GM19025 (cell line): Measurements from ENCODE around the gene RNF175.

Source experiments
- ATAC-seq: cut with Tn5 transposase; IDR thresholded peaks from one replicate; pipeline ENCODE4 v1.9.1; 2021; ENCODE audit warnings: mild to moderate bottlenecking, low read depth, moderate library complexity; ENCODE audit not compliant: unreplicated experiment

Gene RNF175

DNA sequence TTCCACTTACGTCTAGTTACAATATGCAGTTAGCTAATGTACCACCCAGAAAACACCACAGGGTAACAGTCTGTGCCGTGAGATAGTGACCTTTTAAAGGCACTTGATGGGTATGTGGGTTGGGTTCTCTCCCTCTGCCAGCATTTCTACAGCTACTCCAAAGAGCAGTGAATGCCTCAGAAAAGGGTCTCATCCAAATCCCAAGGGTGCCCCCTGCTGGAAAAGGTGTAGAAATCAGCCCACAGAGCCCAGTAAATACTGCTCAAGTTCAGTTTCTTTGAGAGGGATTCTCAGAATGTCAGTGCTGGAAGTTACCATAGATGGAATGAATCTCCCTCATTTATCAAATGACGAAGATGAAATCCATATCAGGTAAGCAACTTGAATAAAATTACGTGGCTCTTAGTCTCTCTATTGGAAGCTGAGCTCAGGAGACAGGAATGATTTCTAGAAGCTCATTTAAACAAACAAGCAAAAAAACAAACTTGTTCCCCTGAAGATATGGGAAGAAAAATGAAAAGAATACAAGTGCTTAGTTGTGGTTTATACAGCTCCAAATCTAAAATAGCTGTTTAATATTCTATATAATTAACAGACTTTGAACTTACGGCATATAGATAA, 9.5 kb downstream of the RNF175 start:
- ATAC-seq, result no peak

DNA sequence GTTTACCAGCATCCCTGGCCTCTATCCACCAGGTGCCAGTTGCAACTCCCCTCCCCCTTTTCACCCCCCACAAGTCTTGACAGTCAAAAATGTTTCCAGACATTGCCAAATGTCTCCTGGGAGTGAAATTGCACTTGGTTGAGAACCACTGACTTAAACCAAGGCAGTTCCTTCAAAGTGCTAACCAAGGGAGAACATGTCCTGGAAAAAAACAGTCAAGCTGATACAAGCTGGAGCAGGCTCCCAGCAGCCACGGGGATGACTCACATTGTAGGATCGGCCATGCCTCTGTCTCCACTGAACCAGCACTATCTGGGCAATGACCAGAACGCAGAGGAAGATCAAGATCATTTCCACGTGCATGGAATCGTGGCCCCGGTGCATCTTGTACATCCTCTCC, 11.4 kb downstream of the RNF175 start:
- ATAC-seq, result no peak

DNA sequence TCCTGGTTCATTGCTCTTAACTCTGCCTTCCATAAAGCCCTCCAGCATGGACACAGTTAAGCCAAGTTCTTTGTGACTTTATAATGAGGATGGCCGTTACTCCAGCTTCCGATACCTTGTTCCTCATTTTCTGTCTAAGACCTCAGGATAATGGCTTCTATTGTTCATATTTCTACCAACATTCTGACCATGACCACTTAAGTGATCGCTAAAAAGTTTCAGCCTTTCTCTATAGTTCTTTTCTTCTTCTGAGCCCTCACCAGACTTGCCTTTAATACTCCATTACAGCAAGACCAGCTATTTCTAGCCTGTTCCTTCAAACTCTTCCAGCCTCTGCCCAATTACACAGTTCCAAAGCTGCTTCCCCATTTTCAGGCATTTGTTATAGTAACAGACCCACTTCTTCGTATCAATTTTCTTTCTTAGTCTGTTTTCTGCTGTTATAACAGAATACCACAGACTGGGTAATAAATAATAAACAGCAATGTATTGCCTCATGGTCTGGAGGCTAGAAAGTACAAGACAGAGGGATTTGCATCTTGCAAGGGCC, 12.3 kb downstream of the RNF175 start:
- ATAC-seq, result no peak

DNA sequence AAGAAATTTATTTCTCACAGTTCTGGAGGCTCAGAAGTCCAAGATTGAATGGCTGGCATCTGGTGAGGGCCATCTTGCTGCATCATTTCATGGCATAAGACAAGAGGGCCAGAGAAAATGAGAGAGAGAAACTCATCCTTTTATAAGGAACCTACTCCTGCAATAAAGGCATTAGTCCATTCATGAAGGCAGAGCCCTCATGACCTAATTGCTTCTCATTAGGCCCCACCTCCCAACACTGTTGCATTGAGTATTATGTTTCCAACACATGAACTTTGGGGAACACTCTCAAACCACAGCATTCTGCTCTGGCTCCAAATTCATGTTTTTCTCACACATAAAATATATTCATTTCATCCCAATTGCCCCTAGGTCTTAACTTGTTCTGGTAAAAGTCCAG, 14.2 kb downstream of the RNF175 start:
- no peak for ATAC-seq

DNA sequence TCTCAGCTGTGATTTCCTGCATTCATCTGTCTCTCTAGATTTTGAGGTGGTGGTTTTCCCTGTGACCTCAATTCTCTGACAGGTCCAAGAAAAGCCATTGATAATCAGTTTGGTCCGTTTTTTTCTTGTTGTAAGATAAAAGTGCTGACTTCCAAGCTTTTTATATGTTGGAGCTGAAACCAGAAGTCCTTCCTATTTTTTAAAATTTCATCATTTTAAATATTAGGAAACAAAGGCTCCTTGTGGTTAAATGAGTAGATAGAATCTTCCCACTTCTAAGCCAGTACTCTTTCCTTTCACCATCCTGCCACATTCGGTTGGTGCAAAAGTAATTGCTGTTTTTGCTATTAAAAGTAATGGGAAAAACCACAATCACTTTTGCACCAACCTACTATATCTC, 18.3 kb downstream of the RNF175 start:
- no peak for ATAC-seq

DNA sequence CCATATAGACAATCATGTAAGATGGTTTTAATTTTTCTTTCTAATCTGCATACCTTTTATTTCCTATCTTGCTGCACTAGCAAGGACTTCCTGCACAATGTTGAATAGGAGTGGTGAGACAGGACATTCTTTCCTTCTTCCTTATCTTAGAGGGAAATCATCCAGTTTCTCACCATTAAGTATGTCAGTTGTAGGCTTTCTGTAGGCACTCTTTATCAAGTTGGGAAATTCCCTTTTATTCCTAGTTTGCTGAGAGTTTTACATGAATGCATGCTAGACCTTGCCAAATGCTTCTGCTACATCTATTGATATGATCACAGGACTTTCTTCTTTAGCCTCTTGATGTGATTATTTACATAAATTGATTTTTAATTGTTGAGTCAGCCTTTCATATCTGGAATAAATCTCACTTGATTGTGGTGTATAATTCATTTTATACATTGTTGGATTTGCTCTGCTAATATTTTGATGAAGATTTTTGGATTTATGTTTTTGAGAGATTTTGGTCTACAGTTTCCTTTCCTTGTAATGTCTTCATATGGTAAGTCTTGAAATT, 23.8 kb downstream of the RNF175 start:
- no peak for ATAC-seq

DNA sequence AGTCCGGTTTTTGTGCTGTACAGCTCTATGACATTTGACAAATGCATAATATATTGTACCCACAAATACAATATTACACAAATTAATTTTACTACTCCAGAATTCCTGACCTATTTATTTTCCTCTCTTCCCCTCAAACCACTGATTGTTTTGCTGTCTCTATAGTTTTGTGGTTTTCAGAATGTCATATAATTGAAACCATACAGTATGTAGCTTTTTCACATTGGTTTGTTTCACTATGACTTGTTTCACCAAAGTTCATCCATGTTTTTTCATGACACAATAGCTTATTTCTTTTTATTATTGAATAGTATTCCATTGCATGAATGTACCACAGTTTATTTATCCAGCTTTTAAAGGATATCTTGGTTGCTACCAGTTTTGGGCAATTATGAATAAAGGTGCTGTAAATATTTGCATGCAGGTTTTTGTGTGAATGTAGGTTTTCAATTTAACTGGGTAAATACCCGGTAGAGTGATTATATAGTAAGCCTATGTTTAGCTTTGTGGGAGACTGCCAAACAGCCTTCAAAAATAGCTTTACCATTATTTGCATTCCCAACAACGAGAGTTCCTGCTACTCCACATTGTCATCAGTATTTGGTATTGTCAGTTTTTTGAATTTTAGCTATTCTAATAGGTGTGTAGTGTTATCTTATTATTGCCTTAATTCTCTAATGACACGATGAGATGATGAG, 25.9 kb downstream of the RNF175 start:
- ATAC-seq, result no peak

DNA sequence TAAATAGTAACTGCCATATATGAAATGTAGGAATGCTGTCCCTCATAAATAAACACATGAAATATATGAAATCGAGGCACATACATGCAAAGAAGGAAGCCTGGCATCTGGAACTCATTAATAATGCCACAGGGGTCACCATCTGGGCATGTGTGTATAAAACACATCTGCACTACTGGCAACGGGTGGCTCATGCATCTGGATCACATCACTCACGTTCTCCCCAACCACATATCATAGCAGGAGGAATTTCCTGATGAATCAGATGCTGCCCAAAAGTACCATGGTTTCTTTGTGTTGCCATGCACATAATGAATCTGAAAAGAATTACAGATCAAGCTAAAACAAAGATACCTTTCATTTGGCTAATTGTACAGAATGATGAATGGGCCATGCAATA, 28.6 kb downstream of the RNF175 start:
- no peak for ATAC-seq

DNA sequence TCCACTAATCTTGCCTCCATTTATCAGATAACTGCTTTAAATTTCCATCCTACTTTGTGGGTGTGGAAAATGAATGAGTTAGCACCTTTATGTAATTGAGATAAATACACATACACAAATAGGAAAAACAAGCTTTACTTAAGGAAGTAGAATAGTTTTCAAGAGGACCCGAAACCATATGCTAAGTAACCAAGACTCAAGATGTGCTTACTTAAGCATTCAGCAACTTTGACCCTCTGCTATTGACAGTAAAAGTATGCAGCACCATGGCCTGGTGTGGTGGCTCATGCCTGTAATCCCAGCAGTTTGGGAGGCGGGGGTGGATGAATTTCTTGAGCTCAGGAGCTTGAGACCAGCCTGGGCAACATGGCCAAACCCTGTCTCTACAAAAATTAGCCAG, 29.9 kb downstream of the RNF175 start:
- no peak for ATAC-seq

DNA sequence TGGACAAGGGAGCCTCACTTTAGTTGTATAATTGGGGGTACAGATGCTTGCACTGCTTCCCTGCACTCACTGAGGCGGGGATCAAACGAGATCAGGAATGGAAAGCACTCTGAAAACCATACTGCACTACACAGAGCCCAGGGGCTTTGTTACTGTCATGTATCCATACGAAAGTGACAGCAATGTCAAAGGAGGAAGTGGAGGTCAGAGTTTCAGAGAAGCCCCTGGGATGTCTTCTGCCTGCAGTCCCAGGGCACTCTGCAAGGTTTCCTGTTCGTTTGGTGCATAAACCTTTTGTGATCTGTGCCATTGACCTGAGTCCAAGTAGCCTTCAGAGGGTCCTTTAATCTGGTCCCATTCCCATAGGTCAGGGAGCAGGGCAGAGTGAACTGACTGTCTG, 31.2 kb downstream of the RNF175 start:
- peak; percentile 50 for ATAC-seq

DNA sequence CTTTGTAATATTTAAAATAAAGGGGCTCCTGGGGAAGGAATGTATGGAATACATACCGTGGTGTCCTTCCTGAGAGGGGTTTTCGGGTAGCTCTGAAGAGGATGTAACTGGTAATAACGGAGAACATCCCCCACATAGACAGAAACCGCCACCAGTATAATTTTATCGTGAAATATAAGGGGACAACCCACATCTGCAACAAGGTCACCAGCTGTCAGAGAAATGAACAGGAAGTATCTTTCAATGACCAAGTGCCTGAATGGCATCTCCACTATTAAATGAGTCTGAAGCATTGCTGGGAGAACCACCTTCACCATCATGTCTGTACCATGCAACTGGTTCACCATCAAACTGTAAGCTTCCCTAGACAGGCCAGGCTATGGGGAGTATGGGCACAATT, 31.7 kb downstream of the RNF175 start:
- ATAC-seq, result no peak

DNA sequence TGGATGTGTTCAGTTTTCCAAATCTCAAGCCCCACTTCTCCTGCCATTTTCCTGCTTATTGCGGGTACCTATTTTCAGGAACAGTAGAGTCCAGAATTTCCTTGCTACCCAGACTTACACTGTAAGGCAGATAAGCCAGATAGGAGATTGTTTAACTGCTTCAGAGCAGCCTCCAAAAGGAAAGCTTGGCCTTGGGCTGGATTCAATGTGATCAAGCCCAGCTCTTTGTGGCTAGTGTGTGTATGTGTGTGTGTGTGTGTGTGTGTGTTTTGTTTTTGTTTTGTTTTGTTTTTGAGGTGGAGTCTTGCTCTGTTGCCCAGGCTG, 34.0 kb downstream of the RNF175 start:
- ATAC-seq, result no peak

DNA sequence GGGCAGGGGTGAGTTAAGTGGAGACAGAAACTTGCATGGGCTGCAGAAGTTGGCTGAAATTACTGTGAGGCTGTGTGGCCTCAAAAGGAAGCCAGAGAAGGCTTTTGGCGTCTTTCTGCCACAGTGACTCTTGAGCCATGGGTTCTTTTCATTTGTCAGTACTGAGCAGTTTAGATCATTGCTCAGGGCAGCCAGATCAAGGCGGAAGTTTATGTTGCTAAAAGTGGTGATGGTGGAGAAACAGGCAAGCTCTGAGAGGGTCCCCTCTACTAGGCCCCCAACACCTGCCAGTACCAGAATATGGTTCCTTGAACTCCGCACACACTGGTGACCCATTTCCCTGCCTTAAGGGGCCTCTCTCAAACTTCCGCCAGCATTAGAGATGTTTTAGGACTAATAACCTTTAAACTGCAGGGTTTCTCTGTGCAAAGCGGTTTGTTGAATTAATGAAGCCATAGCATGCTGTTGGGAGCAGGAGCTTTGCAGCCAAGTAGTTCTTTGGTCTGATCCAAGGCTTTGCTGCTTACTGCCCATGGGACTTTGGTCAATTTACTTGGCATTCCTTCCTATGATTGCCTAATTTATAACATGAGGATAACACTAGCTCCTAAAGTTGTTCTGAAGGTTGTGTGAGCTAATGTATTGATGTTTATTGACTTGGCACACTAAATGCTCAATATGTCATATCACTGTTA, 34.5 kb downstream of the RNF175 start:
- no peak for ATAC-seq

DNA sequence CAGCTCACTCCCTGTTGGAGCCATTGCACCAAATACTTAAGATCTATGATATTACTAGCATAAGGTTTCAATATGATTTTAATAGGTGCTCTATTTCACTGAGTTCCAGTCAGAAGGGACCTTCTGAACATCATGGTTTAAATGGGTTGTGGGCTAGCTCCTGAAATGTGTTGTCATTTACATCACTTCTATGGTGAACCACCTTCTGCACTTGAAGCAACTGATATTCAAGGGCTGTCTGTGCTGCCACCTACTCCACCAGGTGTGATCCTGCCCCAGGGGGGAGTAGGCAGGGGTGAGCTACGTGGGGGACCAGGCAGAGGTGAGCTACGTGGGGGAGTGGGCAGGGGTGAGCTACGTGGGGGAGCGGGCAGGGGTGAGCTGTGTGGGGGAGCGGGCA, 35.2 kb downstream of the RNF175 start:
- ATAC-seq, result no peak

DNA sequence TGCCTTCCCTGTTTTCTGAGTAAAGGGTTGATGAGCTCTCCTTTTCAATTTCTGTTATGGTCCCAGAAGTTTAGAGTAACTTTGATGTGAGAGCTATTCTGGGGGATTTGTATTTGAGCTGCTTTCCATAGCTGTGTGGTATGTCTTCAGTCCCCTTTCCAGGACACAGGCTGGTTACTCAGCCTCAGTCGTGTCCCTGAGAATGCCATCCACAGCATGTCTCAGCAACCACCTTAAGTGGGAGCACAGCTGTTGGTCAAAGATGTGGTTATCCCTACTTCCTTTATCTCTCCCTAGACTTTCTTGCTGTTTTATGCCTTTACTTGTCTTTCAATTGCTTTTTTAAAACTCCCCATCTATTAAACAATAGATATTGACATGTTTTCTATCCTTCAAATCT, 37.8 kb downstream of the RNF175 start:
- no peak for ATAC-seq

DNA sequence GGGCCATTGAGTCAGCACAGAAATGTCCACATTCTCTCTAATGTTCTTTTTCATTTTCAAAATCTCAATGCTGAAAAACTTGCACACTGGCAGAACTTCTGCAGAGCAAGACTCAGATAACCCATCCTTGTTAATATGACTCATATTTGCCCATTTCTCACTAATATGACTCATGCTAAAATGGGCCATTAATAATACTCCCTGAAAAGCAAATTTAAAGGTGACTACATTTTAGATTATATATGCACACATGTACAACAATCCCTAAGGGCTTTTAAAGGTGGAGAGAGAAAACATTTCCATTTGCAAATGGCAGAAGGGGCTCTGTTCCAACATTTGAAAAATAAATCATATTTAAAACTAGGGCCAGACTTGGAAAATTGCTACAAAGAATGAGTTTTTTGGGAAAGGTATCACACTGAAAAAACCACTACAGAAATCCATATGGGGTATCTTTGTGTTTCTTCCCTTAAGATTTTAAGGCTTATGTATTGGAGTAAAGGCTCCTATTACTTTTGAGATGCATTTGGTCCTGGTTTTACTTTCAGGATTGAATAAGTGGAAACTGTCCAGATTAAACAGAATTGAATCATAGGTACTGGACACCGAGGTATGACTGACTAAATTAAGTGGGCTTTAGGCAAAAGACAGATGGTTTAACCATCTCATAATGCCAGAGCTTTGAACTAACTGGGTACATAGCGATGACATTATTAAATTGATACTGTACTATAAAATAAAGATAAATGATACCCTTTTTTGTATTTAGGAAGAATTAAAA, 45.8 kb downstream of the RNF175 start:
- no peak for ATAC-seq

DNA sequence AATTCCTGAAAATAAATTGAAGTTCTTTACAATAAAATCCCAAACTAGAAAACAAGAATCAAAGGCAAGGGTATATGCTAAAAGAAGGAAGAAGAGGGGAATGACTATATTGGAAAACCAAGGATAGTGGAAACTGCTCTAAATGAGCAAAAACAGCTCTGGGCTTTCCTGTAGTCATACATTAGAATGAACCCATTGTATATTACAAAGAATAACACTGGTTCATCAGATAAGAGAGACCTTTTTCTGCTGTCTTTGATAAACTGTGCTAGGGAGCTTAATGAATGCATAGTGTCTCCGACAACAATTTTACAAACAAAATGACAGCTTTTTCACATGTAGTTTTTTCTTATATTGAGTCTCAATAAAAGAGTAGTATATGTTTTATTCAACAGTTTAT, 49.1 kb downstream of the RNF175 start:
- no peak for ATAC-seq

DNA sequence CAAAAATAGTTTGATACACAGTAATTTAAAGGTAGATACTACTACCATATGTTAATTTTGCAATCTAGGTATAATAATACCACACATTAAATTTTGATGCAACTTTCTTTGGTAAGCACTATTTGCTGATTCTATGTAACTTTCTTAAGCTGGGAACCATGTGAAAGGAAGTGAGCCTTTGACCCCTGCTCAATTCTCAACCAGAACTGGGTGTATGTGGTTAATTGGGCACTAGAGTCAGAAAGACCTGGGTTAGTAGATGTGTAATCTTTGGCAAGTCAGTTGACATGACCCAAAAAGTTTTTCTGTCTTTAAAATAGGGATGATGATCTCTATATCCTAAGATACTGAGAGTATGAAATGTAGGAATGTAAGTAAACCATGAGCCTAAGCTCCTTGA, 53.3 kb downstream of the RNF175 start:
- ATAC-seq, result peak; percentile 19

DNA sequence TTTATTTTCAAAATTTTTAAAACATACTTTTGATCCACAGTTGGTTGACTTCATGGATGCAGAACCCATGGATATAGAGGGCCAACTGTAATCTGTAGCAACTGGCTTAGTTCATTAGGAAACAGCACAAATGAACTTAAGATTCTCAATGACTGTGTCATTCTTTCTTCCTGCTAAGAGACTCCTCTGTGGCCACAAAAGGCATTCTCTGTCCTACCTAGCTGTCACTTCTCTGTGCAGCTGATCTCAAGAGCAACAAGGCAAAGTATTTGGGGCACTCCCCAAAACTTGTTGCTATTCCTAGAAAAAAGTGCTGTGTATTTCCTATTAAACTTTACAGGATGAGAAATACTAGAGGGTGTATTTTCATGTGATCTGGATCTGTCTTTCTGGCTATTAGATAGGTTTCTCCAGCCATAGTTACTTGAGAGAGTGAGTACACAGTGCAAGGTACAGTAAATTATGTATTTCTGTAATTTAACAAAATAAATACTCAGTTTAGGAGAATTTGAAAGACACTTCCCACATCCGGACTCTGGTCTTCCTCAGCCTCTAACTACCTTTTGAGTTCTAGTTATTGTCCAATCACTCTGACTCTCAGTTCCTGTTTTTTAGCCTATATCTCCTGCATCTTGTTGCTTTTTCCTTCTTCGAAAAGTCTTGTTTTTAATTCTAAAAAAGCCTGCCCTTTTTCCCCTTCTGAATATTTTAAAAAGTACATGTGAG, 53.9 kb downstream of the RNF175 start:
- ATAC-seq, result peak; percentile 56

DNA sequence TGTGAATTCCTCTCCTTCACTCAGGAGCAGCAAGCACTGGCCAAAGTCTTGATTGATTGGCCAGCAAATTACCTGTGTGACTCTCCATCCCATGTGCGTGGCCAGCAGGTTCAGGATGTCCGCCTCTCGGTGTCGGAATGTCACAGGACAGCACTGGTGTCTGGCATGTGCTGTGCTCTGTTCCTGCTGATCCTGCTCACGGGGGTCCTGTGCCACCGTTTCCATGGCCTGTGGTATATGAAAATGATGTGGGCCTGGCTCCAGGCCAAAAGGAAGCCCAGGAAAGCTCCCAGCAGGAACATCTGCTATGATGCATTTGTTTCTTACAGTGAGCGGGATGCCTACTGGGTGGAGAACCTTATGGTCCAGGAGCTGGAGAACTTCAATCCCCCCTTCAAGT, 55.3 kb downstream of the RNF175 start:
- no peak for ATAC-seq
